Measurements from ENCODE around the gene HESX1. TPM values are rescaled to one million over a fixed set of nuclear protein-coding genes. Genes with fewer than 3 reads are reported as not detected.

Gene HESX1
- total RNA-seq, 1 experiment from 2014 or later: 5.6 TPM

DNA sequence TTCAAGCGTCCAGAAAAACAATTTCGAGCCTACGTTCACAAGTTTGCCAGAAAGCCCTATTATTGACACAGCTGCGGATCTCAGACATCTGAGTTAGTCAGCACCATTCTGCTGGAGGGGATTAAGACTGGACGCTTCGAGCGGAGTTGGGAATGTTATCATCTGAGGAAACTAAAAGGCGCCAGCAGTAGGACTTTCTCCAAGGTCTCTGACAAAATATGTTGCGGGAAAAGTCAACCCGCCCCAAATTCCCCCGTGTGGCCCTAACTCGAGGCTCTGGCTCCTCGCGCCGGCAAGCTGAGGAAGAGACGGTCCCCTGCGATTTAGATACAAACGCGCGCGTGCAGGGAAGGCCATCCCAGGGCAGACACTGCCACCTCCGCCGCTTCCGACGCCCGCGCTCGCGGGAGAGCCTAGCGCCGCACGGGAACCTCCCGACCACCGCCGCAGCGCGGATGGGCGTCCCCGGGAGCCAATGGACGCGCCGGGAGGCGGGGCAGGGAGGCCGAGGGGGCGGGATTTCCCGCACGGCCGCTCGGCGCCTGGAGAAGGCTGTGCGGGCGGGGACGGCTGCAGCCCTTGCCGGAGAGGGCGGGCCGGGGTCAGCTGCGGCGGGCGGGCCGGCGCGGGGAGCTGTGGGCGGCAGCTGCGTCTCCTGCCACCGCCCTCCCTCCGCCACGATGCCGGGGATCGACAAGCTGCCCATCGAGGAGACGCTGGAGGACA is 27.6 kb upstream of the HESX1 start, which contains the start of gene APPL1:
Gene APPL1, plus strand, starts transcription at position 526 of the 726 bp plus-strand sequence. Its CDS starts 155 bp downstream, at position 681.
- peak; percentile 98 for ATAC-seq
- peak within 1 kb of the TSS; percentile 82 for H3K27ac Mint-ChIP-seq
- H3K27me3 Mint-ChIP-seq (ENCODE audit: low read depth): peaks cover 6% of the 10 kb centered on the region; the same call in 1 of the 2 replicates
- ChIA-PET POLR2A (interaction anchor here (0.5 to 2.0 kb wide), 6 partner anchors 19 to 370 kb away, joined by 3 to 11 read pairs (median 4); partner anchors contain the start of genes ARF4 and HESX1), CTCF (interaction anchor here (0.9 to 2.0 kb wide), 10 partner anchors 28 to 170 kb away, joined by 3 to 6 read pairs (median 4); partner anchors contain the start of gene HESX1)
- H3K4me1 Mint-ChIP-seq: peaks cover 26% of the 10 kb centered on the region
- peaks cover 3% of the 10 kb centered on the region; the same call in 1 of the 2 replicates for H3K36me3 Mint-ChIP-seq
- DNase-seq (ENCODE audit: low spot score): peak; percentile 97
- peak within 1 kb of the TSS; percentile 91 for H3K4me3 Mint-ChIP-seq
- 0 out of 2 replicates have a peak, but pooled peaks cover 3% of the 10 kb centered on the region for H3K9me3 Mint-ChIP-seq
- TF ChIP-seq ETV6 (CRISPR knock-in tag; IDR thresholded peaks at IDR 0.05) (no peak; the same call in 1 of the 2 replicates), SOX15 (CRISPR knock-in tag; IDR thresholded peaks at IDR 0.05) (no peak), ZBTB21 (CRISPR knock-in tag; IDR thresholded peaks at IDR 0.05; ENCODE audit: borderline replicate concordance) (peak; percentile 79), TEAD4 (CRISPR knock-in tag; IDR thresholded peaks at IDR 0.05) (no peak), GRHL2 (CRISPR knock-in tag; IDR thresholded peaks at IDR 0.05; ENCODE audit: insufficient replicate concordance, severe bottlenecking) (no peak), JUN (CRISPR knock-in tag; IDR thresholded peaks at IDR 0.05) (no peak), TCF7 (CRISPR knock-in tag; IDR thresholded peaks at IDR 0.05; ENCODE audit: low read depth) (no peak), HMGXB4 (CRISPR knock-in tag; IDR thresholded peaks at IDR 0.05) (peak; percentile 87), MYBL2 (CRISPR knock-in tag; IDR thresholded peaks at IDR 0.05) (no peak; the same call in 1 of the 2 replicates), STAT6 (CRISPR knock-in tag; conservative IDR thresholded peaks at IDR 0.05; ENCODE audit: low read depth) (0 out of 2 replicates have a peak, but pooled peaks have one; percentile 49), ZNF671 (CRISPR knock-in tag; IDR thresholded peaks at IDR 0.05) (no peak), IRF2 (CRISPR knock-in tag; IDR thresholded peaks at IDR 0.05; ENCODE audit: borderline replicate concordance, low read depth) (no peak), EMX1 (CRISPR knock-in tag; IDR thresholded peaks at IDR 0.05) (no peak), ZNF138 (CRISPR knock-in tag; conservative IDR thresholded peaks at IDR 0.05) (peak; percentile 90), CBFB (CRISPR knock-in tag; IDR thresholded peaks at IDR 0.05; ENCODE audit: low read depth) (peak; percentile 59; the same call in 1 of the 2 replicates), ELF4 (CRISPR knock-in tag; IDR thresholded peaks at IDR 0.05; ENCODE audit: low read depth) (0 out of 2 replicates have a peak, but pooled peaks have one; percentile 75), MXD4 (CRISPR knock-in tag; IDR thresholded peaks at IDR 0.05; ENCODE audit: borderline replicate concordance) (no peak), ZNF423 (CRISPR knock-in tag; IDR thresholded peaks at IDR 0.05) (no peak), SMAD4 (CRISPR knock-in tag; IDR thresholded peaks at IDR 0.05) (no peak), USF2 (CRISPR knock-in tag; IDR thresholded peaks at IDR 0.05) (peak; percentile 44), FOXP1 (CRISPR knock-in tag; IDR thresholded peaks at IDR 0.05; ENCODE audit: borderline replicate concordance) (peak; percentile 73; the same call in 1 of the 2 replicates), NR1H2 (CRISPR knock-in tag; IDR thresholded peaks at IDR 0.05) (no peak), PREB (CRISPR knock-in tag; IDR thresholded peaks at IDR 0.05; ENCODE audit: borderline replicate concordance) (0 out of 2 replicates have a peak, but pooled peaks have one; percentile 22)
- TF ChIP-seq, protein P1, sequence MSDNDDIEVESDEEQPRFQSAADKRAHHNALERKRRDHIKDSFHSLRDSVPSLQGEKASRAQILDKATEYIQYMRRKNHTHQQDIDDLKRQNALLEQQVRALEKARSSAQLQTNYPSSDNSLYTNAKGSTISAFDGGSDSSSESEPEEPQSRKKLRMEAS (CRISPR knock-in tag; IDR thresholded peaks at IDR 0.05): peak; percentile 89
- TF ChIP-seq, protein P2, sequence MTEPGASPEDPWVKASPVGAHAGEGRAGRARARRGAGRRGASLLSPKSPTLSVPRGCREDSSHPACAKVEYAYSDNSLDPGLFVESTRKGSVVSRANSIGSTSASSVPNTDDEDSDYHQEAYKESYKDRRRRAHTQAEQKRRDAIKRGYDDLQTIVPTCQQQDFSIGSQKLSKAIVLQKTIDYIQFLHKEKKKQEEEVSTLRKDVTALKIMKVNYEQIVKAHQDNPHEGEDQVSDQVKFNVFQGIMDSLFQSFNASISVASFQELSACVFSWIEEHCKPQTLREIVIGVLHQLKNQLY (CRISPR knock-in tag; IDR thresholded peaks at IDR 0.05): no peak
- TF ChIP-seq, protein P3, sequence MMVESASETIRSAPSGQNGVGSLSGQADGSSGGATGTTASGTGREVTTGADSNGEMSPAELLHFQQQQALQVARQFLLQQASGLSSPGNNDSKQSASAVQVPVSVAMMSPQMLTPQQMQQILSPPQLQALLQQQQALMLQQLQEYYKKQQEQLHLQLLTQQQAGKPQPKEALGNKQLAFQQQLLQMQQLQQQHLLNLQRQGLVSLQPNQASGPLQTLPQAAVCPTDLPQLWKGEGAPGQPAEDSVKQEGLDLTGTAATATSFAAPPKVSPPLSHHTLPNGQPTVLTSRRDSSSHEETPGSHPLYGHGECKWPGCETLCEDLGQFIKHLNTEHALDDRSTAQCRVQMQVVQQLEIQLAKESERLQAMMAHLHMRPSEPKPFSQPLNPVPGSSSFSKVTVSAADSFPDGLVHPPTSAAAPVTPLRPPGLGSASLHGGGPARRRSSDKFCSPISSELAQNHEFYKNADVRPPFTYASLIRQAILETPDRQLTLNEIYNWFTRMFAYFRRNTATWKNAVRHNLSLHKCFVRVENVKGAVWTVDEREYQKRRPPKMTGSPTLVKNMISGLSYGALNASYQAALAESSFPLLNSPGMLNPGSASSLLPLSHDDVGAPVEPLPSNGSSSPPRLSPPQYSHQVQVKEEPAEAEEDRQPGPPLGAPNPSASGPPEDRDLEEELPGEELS (CRISPR knock-in tag; IDR thresholded peaks at IDR 0.05): peak; percentile 22

Measured in WTC11 (cell line).